Renal cortex interstitium (tissue), 15 donors: ENCODE measurements around the gene NECAB3. TPM values are rescaled to one million over a fixed set of nuclear protein-coding genes. Genes with fewer than 3 reads are reported as not detected.
A peak's percentile ranks its signal among the peaks of the same experiment; 100 is the strongest.

Experiments used
- DNase-seq, 11 donors: peaks; one replicate each; pipeline ENCODE4 v3.0.0-alpha.2; 2013; ENCODE audit warnings: low read depth in 9 of 11, low spot score in 4 of 11; ENCODE audit errors: extremely low read depth in 1 of 11
- long read RNA-seq, 16 experiments: transcript quantifications; one replicate each; lab custom pipeline, GENCODE V29; 2026
- polyA plus RNA-seq, 3 donors: library from polyadenylated mRNA; unstranded; fragments of 120-200 nt; gene quantifications; one replicate each; pipeline ENCODE4 v1.2.1, GENCODE V29; 2013; ENCODE audit not compliant: insufficient read length in 3 of 3

The NECAB3 gene
- polyA plus RNA-seq = 10 to 100 TPM; 14.1 to 19.2 (median 18.6) TPM
- long read RNA-seq, donor 1 = 0 reads
- long read RNA-seq, donor 2, partial matches to known transcripts = 0 of 1 reads
- long read RNA-seq, donor 2, other reads (novel, unspliced or antisense) = 0 of 1 reads
- long read RNA-seq, donor 3, partial matches to known transcripts = 0 of 4 reads
- long read RNA-seq, donor 3, other reads (novel, unspliced or antisense) = 0 of 4 reads
- long read RNA-seq, donor 4, partial matches to known transcripts = 0 of 4 reads
- long read RNA-seq, donor 4, other reads (novel, unspliced or antisense) = 0 of 4 reads
- long read RNA-seq, donor 5, transcript NECAB3-202 (13 exons, 1,942 nt) = major isoform, 5 of 6 reads
- long read RNA-seq, donor 5, partial matches to known transcripts = 0 of 6 reads
- long read RNA-seq, donor 5, other reads (novel, unspliced or antisense) = 0 of 6 reads
- long read RNA-seq, donor 6, partial matches to known transcripts = 0 of 1 reads
- long read RNA-seq, donor 6, other reads (novel, unspliced or antisense) = 0 of 1 reads
- long read RNA-seq, donor 7, partial matches to known transcripts = 0 of 1 reads
- long read RNA-seq, donor 7, other reads (novel, unspliced or antisense) = 0 of 1 reads
- long read RNA-seq, donor 8, partial matches to known transcripts = 0 of 1 reads
- long read RNA-seq, donor 8, other reads (novel, unspliced or antisense) = 0 of 1 reads
- long read RNA-seq, donor 9 = 0 reads
- long read RNA-seq, donor 10, partial matches to known transcripts = 0 of 1 reads
- long read RNA-seq, donor 10, other reads (novel, unspliced or antisense) = 0 of 1 reads
- long read RNA-seq, donor 11, partial matches to known transcripts = 0 of 1 reads
- long read RNA-seq, donor 11, other reads (novel, unspliced or antisense) = 0 of 1 reads
- long read RNA-seq, donor 12, partial matches to known transcripts = 0 of 1 reads
- long read RNA-seq, donor 12, other reads (novel, unspliced or antisense) = 0 of 1 reads
- long read RNA-seq, donor 13, partial matches to known transcripts = 0 of 2 reads
- long read RNA-seq, donor 13, other reads (novel, unspliced or antisense) = 0 of 2 reads
- long read RNA-seq, donor 14, partial matches to known transcripts = 0 of 4 reads
- long read RNA-seq, donor 14, other reads (novel, unspliced or antisense) = 0 of 4 reads
- long read RNA-seq, donor 15, partial matches to known transcripts = 0 of 2 reads
- long read RNA-seq, donor 15, other reads (novel, unspliced or antisense) = 0 of 2 reads
- long read RNA-seq, donor 16, transcript NECAB3-202 (13 exons, 1,942 nt) = major isoform, 6 of 8 reads
- long read RNA-seq, donor 16, partial matches to known transcripts = 0 of 8 reads
- long read RNA-seq, donor 16, other reads (novel, unspliced or antisense) = 0 of 8 reads

- peak in 5 of 11 donors; percentile 37 to 77 (median 74) for DNase-seq
These were observed at the start of gene NECAB3 for GRCh38 chr20:33674294-33675135. Gene NECAB3, minus strand, starts transcription at chr20:33674428. Its CDS starts 76 bp downstream, at chr20:33674352.

GRCh38 chr20:33721391-33722140 lies 47.3 kb upstream of the NECAB3 start:
- DNase-seq = no peak

- DNase-seq = peak; percentile 75 to 95 (median 87)
These were observed 45.9 kb upstream of the NECAB3 start, which contains the start of gene PXMP4 for GRCh38 chr20:33719989-33720709. Gene PXMP4, minus strand, starts transcription at chr20:33720310. Its CDS starts 103 bp downstream, at chr20:33720207.

GRCh38 chr20:33719277-33719988 lies 45.2 kb upstream of the NECAB3 start:
- no peak for DNase-seq

- DNase-seq = no peak
These were observed 42.3 kb upstream of the NECAB3 start for GRCh38 chr20:33716498-33716897.

GRCh38 chr20:33713865-33714367 lies 39.7 kb upstream of the NECAB3 start:
- no peak for DNase-seq

- DNase-seq = no peak
These were observed 37.2 kb upstream of the NECAB3 start for GRCh38 chr20:33711446-33711738.

- no peak for DNase-seq
These were observed 36.6 kb upstream of the NECAB3 start for GRCh38 chr20:33710681-33711445.

- no peak for DNase-seq
These were observed 35.8 kb upstream of the NECAB3 start for GRCh38 chr20:33709905-33710541.

GRCh38 chr20:33709398-33709797 lies 35.2 kb upstream of the NECAB3 start:
- no peak for DNase-seq

GRCh38 chr20:33707668-33708067 lies 33.4 kb upstream of the NECAB3 start:
- no peak for DNase-seq

GRCh38 chr20:33704197-33704924 lies 30.1 kb upstream of the NECAB3 start:
- no peak for DNase-seq

- DNase-seq = no peak
These were observed 29.4 kb upstream of the NECAB3 start for GRCh38 chr20:33703498-33704137.

- no peak for DNase-seq
These were observed 28.6 kb upstream of the NECAB3 start for GRCh38 chr20:33702861-33703260.
